GM21529 (cell line): ENCODE data around the gene DMRTB1.

ENCODE experiments used
- ATAC-seq: cut with Tn5 transposase; IDR thresholded peaks from one replicate; pipeline ENCODE4 v1.9.1; 2021; ENCODE audit not compliant: unreplicated experiment

DMRTB1 gene

DNA sequence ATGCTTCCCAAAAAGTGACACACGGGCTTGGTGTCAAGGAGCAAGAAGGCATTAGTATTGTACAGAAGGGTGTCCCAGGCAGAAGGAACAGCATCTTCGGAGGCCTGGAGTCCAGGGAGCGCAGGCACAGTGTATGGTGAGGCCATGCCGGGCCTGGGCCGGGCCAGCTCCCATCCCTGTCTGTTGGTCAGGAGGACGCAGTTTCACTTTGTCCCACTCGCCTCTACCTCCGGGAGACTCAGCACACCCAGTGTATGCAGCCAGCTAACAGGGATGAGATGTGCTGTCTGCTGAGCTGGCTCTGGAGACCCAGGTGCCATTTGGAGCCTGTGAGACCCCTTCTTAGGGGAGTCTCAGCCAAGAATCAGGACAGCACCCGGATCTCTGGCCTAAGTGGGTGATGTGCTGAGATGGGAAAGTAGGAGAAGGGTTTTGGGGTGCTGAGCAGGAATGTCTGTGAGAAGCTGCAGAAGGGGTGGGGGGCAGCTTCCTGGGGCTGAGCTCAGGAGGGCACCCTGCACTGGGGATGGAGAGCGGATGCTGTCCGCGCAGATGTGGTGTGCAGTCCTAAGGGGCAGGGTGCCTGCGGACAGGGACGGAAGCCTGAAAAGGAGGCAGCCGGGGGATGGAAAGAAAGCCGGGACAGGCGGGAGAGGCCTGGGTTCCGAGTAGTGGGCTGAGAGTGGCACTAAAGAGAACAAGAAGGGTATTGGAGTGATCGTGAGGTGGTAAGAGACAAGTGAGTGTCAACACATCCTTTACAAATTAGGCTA, 25.7 kb downstream of the DMRTB1 start:
- no peak for ATAC-seq

GRCh38 chr1:53485478-53486394, 26.5 kb downstream of the DMRTB1 start:
- ATAC-seq, result no peak

DNA sequence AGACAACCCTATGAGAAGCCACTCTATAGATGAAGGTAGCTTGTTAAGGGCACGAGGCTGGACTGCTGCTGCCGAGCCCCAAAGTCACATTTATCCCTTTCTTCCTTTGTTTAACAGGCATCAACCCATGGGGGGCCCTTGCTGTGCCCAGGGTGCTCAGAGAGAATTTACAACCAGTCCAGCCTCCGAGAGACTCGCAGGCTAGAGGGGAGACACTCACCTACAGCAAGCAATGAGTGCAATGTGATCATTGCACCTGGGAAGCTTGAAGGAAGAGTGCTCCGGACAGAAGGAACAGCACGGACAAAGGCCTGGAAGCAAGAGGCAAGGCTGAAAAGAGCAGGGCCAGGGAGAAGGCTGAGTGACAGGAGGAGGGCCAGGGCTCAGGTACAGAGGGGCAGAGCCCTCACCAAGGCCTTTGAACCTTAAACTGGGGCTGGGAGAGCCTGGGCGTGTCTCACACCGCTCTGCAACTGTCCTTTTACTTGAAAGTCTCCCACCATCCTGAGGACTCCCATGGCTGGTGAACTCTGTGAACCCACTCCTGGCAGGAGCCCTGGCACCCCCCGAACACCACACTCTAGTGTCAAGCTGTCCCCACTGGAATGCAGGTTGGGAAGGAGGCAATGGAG, 27.3 kb downstream of the DMRTB1 start:
- no peak for ATAC-seq

DNA sequence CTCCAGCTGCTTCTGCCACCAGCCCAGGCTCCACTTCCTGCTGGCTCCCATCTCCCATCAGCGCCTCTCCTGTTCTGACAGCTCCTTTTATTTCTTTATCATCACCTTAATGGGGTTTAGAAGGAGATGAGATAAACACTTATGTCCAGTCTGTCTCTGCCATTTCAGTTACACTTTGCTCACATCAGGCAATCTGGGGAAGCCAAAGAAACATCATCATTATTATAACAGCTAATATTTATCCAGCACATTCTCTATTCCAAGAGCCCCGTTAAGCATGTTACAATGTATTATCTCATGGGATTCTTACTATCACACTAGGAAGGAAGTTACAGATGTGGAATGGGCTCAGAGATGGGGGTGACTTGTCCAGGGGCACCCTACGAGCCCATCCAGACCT, 31.2 kb downstream of the DMRTB1 start:
- ATAC-seq, result no peak

DNA sequence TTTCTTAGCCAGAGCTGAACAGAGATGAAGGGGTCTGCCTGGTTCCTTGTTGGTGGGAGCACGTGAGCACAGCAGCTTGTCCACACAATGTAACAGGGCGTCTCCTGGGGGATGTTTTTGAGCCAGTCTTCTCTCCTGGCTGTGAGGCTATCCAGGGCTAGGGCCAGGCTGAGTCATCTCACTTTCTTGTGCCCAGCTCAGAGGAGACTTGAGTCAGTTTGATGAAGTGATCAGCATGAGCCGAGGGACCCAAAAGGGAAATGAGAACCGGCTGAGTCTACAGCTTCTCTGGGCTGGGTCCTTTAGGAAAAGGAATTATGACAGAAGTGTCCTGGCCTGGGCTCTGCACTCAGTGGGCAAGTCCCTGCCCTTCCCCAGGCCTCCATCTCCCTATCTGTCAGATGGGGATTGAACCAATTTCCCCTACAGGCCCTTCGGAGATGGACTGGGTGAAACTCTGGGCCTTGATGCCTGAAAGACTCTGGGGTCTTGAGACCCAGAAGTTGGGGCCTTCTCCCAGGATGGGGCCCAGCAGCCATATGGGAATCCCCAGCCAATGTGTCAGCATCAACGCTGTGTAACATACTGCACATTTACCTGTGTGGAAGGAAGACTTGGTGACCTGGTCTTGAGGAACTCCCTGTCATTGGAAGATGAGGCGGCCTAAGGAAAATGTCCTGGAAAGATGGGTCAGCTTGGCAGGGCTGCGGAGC, 36.6 kb downstream of the DMRTB1 start:
- no peak for ATAC-seq

- ATAC-seq, result no peak
Observed at GRCh38 chr1:53498555-53499131, 39.4 kb downstream of the DMRTB1 start.

GRCh38 chr1:53499257-53500203, 40.3 kb downstream of the DMRTB1 start:
- no peak for ATAC-seq

- no peak for ATAC-seq
Observed at GRCh38 chr1:53500204-53501064, 41.2 kb downstream of the DMRTB1 start.

DNA sequence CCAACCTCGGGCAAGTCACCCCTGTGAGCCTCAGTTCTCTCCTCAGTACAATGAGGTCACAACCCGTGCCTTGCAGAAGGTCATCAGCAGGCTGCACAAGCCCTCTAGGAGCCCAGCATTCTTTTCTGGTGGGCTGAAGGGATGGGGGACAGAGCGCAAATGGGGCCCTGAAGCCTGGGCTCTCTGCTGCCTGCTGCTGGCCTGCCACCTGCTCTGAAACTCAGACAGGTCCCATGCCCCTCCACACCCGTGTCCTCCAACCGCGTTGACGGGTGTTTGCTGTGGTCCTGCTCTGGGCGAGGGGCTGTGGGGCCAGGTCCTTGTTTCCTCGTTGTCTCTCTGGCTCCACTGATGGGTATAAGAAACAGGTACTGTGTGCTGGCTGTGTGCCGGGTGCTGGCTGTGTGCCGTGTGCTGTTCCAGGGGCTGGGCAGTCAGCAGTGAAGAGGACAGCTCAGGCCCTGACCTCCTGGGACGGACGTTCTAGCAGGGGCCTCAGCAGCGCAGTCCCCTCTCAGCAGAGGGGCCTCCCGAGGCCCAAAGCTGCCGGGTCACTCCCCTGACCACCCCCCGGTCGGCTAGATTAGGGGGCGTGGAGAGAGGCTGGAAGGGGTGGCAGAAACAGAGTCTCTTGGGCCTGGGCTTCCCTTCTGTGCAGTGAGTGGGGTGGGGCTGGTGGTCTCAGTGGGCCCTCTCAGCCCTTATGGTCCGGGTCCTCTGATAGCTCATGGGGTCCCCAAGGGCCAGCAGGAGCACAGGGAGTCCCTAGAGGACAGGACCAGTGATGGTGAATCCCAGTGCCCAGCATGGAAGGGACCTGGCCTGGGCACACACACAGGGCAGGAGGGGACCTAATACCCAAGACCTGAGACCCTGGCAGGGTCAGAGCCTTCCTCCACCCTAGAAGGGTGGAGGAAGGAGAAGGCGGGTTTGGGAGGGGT, 42.1 kb downstream of the DMRTB1 start:
- ATAC-seq, result no peak

DNA sequence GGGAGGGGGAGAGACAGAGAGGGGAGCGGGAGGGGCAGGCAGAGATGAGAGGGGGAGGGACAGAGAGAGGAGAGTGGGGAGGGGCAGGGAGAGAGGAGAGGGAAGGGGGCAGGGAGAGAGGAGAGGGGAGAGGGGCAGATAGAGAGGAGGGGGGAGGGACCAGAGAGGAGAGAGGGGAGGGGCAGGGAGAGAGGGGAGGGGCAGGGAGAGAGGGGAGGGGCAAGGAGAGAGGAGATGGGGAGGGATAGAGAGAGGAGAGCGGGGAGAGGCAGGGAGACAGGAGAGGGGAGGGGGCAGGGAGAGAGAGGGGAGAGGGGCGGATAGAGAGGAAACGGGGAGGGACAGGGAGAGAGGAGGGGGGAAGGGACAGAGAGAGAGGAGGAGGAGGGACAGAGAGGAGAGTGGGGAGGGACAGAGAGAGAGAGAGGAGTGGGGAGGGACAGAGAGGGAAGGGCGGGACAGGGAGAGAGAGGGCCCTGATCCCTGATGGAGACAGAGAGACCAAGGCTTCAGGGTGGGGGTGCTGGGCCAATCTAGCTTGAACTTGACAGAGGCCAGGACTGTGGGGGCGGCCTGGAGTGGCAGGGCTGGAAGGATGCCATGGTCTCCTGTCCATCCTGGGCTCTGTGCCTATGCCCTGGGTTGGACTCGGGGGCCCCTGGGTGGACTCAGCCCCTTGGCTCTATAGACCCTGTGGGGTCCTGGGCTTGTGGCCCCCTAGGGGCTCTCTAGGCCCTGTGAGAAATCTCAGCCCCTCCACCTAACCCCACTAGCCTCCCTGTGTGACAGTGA, 43.6 kb downstream of the DMRTB1 start:
- ATAC-seq, result no peak

DNA sequence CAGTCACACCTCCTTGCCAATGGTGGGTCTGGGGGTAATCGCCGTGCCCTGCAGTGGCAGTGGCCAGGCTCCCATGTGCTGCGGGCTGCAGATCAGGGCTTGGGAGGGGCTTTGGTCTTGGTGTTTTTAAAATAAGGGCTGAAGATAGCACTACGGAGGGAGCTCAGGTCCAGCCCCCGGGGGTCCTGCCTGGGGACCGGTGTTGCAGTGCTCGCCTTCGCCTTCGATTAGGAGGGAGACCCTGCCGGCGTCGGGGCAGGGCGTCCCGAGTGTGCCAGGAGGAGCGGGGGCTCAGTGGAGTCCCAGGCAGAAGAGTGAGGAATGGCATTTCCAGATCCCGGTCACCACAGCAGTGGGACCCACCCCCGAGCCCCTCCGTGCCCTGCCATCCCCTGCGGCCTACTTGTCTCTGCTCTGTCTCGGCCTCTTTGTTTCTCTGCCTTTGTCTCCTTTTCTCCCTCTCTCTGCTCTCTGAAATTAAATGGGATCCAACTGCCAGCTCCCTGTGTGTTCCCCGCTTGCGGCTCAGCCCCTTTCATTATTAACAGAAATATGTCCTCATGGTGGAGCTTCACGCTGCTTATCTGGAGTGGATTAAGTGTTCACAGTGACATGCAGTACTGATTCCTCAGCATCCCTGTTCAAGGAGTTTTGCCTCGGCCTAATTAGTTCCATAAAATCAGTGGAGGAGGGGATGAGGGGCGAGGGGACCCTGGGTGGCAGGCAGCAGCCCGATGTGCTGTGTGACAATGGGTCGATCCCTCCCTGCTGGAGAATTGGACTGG, 44.4 kb downstream of the DMRTB1 start:
- ATAC-seq, result no peak

DNA sequence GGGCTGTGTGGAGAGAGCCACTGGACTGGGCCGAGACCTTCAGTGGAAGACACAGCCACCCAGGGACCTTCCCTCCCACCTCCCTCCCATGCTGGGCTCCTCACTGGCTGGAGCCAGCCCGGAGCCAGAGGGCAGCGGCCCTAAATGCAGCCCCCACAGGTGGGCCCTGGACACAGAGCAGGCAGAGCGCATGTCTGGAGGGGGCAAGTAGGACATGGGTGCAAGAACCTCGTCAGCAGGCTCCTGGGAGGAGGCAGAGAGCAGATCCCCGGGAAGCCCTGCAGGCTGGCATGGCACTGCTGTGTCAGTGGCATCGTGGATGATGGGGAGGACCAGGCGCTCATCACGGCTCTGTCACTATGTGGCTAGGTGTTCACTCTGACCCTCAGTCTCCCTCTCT, 45.7 kb downstream of the DMRTB1 start:
- ATAC-seq, result no peak

DNA sequence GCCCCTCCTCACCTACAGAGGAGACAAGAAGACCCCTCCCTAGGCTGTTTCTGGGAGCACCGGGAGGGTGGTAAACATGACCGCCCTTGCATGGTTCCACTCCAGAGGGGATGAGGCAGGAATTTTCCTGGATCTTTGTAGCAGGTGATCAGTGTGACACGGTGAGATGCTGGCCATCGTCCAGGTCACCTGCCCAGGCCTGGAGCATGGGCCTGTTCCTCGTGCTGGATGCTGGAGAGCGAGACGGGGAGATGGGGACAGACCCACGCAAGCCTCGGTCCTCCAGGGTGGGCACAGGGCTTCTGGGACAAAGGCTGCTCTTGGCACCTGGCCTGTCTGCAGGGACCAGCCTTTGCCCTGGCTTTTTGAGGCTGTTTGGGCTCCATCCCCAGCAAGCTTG, 46.2 kb downstream of the DMRTB1 start:
- ATAC-seq, result no peak

DNA sequence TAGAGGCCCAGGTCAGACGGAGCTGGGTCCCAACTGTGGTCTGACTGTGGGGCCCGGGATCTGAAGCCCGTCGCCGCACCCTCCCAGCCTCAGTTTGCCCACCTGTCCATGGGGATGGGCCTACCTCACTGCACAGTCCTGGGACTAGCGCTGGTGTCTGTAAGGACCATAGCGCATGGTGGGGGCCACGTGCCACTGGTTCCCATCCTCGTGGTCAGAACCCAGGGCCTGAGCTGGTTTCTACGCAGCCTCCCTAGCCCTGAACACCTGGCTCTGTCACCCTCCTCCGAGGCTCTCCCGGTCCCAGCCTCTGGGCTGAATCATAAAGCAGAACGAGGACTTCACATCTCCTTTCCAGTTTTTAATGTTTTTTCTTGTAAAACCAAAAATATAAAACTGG, 46.7 kb downstream of the DMRTB1 start:
- no peak for ATAC-seq

GRCh38 chr1:53506355-53507050, 47.3 kb downstream of the DMRTB1 start:
- no peak for ATAC-seq
